Left cardiac atrium (tissue), 4 donors: ENCODE results near the gene SPDYC. TPM values are rescaled to one million over a fixed set of nuclear protein-coding genes. Genes with fewer than 3 reads are reported as not detected.

Experiments used
- ATAC-seq, 2 donors: fragments of 200-7000 bp; cut with Tn5 transposase; one replicate each; pipeline ENCODE4 v1.9.1; 2020; ENCODE audit warnings: mild to moderate bottlenecking in 2 of 2, moderate library complexity in 2 of 2
- DNase-seq: peaks from one replicate; pipeline ENCODE4 v3.0.0-alpha.2; 2020
- intact Hi-C, 2 donors: fragments of 100-400 bp; cut with DNase I; formaldehyde crosslinking; loops; one replicate each; pipeline versions ENCODE4 v1.14.1 to v1.15.1; 2022 to 2023
- microRNA-seq, 2 donors: library from miRNA; unstranded; fragments of <30 nt; microRNA quantifications; one replicate each; pipeline ENCODE4 v1.2.0, GENCODE V29; 2020
- total RNA-seq, 2 donors: library from RNA; stranded (reverse); fragmentation: NEBNext Ultra II Directional; extraction: Animal tissue kit (Norgen Biotek cat#: 25700); gene quantifications; one replicate each; pipeline ENCODE4 v1.2.1, GENCODE V29; 2021
- donor health status: DM: no; HTN: yes; CAD: no.
- donor health status: DM: no; HTN: yes; CAD: no; lungs with severe emphysema.
- donor health status: DM: yes; HTN: yes; CAD: no.
- donor health status: Dilated cardiomyopathy.

Gene SPDYC
- total RNA-seq, 2 donors from 2014 or later: not detected

- intact Hi-C loops: no loop called here
- no peak for DNase-seq
- ATAC-seq: no peak
Measured at GRCh38 chr11:65214212-65214845, 44.3 kb downstream of the SPDYC start.

DNA sequence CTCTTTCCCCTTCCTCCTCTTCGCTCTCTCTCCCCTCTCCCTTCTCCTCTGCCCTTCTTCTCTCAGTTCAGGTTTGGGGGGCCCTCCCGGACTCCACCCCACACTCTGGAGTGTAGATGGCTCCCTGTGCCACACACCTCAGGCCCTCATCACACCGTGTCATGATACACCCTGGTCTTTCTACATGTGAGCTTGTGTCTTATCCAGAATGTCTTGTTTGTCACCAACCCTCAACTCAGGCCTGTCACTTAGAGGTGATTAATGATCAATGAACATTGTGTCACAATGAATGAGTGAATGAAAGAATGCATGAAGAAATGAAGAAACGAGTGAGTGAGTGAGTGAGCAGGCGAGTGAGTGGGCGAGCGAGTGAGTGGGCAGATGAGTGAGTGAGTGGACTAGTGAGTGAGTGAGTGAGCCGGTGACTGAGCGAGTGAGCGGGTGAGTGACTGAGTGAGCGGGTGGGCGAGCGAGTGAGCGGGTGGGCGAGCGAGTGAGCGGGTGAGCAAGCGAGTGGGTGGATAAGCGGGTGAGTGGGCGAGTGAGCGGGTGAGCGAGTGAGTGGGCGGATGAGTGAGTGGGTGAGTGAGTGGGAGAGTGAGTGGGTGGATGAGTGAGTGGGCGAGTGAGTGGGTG is 45.5 kb downstream of the SPDYC start:
- intact Hi-C loops: no loop called here
- ATAC-seq (no peak), DNase-seq (no peak)

DNA sequence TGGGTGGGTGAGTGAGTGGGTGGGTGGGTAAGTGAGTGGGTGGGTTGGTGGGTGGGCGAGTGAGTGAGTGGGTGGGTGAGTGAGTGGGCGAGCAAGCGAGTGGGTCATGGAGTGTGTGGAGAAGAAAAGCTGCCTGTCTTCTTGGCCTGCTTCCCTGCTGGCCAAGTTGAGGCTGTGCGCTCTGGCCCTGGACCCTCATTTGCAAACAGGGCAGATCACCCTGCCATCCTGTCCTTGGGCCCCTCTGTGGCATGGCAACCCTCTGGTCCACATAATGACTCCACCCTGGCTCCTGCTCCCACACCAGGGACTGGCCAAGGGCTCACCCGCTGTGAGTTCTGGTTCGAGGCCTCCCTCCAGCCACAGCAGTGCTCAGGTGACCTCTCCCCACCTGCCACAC is 46.8 kb downstream of the SPDYC start:
- no peak for DNase-seq
- ATAC-seq: no peak
- intact Hi-C loops: no loop called here

DNA sequence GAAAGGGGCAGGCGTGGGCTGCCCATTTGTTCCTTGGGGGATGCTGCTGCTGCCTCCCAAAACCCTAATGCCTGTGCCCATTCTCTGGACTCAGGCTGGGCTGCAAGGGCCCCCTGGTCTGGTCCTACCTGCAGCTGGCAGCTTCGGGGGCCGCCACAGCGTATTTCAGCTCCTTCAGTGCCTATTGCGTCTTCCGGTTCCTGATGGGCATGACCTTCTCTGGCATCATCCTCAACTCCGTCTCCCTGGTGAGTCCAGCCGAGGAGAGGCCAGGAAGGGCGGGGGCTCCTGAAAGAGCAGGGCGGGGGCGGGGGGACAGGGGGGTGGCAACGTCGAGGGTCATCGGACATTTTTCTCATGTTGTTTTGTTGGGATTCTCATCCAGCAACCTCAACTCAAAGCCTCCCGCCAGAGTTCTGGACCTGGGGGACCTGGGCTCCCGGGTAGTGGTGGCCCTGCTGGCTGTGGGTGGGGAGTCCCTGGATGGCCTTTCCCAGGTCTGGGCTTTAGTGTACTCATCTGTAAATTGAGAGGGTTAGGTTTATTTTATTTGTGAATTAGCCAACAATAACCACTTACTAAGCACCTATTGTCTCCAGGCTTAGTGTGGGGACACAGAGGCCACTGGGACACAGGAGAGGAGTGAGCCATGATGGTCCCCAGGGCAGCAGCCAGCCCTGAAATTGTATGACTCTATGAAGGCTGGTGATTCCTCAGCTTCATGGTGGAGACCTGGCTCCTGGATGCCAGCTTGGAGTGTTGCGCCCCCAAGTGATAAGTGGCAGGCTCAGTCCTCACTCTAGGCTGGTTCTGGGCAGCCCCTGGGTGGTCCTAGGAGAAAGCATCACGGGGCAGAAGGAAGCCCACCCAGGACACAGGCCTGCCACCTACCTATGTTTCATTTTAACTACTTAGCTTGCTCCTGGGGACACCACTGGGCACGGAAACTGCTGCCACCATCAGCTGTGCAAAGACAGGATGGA is 47.7 kb downstream of the SPDYC start:
- ATAC-seq: no peak
- no peak for DNase-seq
- intact Hi-C loops: no loop called here

- intact Hi-C loops: no loop called here
- DNase-seq (no peak), ATAC-seq (no peak)
Measured at GRCh38 chr11:65218446-65218845, 48.4 kb downstream of the SPDYC start.

- intact Hi-C loops: no loop called here
- no peak for ATAC-seq
- no peak for DNase-seq
Measured at GRCh38 chr11:65219930-65220213, 49.8 kb downstream of the SPDYC start.

DNA sequence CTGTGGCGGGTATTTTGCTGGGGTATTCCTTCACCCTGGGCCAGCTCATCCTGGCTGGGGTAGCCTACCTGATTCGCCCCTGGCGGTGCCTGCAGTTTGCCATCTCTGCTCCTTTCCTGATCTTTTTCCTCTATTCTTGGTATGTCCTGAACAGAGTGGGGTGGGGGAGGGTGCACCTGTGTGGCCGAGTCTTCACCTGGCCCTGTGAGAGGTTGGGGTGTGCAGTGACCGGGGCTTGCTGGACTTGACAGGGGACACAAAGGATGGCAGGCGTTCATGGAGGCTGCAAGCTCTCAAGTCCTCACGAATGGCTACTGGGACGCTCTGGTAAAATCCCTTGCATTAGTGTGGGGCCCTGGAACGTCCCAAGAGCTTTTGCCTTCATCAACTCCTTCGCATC is 51.0 kb downstream of the SPDYC start:
- no peak for ATAC-seq
- intact Hi-C loops: no loop called here

More for the DNA sequence above, 51.0 kb downstream of the SPDYC start:
- DNase-seq: no peak

Small RNA genes lying within 50 kb of the gene (microRNA-seq; reads per million reads assigned to microRNA genes)
- gene MIR6751: 0 reads per million in 2 donors

Other genes starting within 250 kb of the SPDYC start
- 10 to 100 TPM; 17.9 to 20.5 TPM for gene PPP2R5B, start 245.5 kb upstream of the SPDYC start, total RNA-seq
- gene GPHA2, start 234.3 kb upstream of the SPDYC start, total RNA-seq: not detected
- not detected for gene MAJIN, start 198.1 kb upstream of the SPDYC start, total RNA-seq
- 1 to 10 TPM; 1.4 to 1.6 TPM for gene BATF2, start 173.3 kb upstream of the SPDYC start, total RNA-seq
- 100 to 1,000 TPM; 110 to 116 TPM for gene ARL2, start 156.1 kb upstream of the SPDYC start, total RNA-seq
- gene SNX15, start 142.8 kb upstream of the SPDYC start, total RNA-seq: 10 to 100 TPM; 17.2 to 20.1 TPM
- gene SAC3D1, start 129.0 kb upstream of the SPDYC start, total RNA-seq: 1 to 10 TPM; 5.2 to 9.5 TPM
- 1 to 10 TPM; 6.6 to 7.0 TPM for gene NAALADL1, start 111.7 kb upstream of the SPDYC start, total RNA-seq
- 1 to 10 TPM in 1 of 2 donors, under 1 TPM in 1; 0.81 to 2.5 TPM for gene CDCA5, start 86.2 kb upstream of the SPDYC start, total RNA-seq
- gene ZFPL1, start 86.0 kb upstream of the SPDYC start, total RNA-seq: 10 to 100 TPM; 26.2 to 26.5 TPM
- gene VPS51, start 74.0 kb upstream of the SPDYC start, total RNA-seq: 10 to 100 TPM; 52.7 to 70.1 TPM
- gene TM7SF2, start 58.4 kb upstream of the SPDYC start, total RNA-seq: 10 to 100 TPM; 50.0 to 53.2 TPM
- 1 to 10 TPM; 6.6 to 8.2 TPM for gene ZNHIT2, start 52.5 kb upstream of the SPDYC start, total RNA-seq
- 100 to 1,000 TPM; 651 to 723 TPM for gene FAU, start 48.1 kb upstream of the SPDYC start, total RNA-seq
- gene MRPL49, start 47.9 kb upstream of the SPDYC start, total RNA-seq: 10 to 100 TPM; 26.3 to 33.4 TPM
- gene SYVN1, start 35.7 kb upstream of the SPDYC start, total RNA-seq: 10 to 100 TPM; 33.2 to 41.6 TPM
- 10 to 100 TPM; 86.9 to 92.4 TPM for gene CAPN1, start 11.7 kb downstream of the SPDYC start, total RNA-seq
- 1 to 10 TPM; 5.3 to 7.3 TPM for gene POLA2, start 91.7 kb downstream of the SPDYC start, total RNA-seq
- 10 to 100 TPM; 21.7 to 28.9 TPM for gene CDC42EP2, start 144.6 kb downstream of the SPDYC start, total RNA-seq
- 10 to 100 TPM; 46.7 to 47.7 TPM for gene DPF2, start 163.6 kb downstream of the SPDYC start, total RNA-seq
- under 1 TPM in 1 of 2 donors, not detected in 1; 0.12 TPM for gene TIGD3, start 184.5 kb downstream of the SPDYC start, total RNA-seq
- 1 to 10 TPM; 4.1 to 7.2 TPM for gene SLC25A45, start 212.4 kb downstream of the SPDYC start, total RNA-seq
- gene FRMD8, start 216.4 kb downstream of the SPDYC start, total RNA-seq: 10 to 100 TPM; 13.4 to 21.5 TPM